K562 (cell line): Measurements from ENCODE around the gene CDRT15. TPM values are rescaled to one million over a fixed set of nuclear protein-coding genes. Genes with fewer than 3 reads are reported as not detected.

Experiments
- AFF1 ChIP-seq, 2 experiments: fragments of 450-650 bp; IDR thresholded peaks; 2 replicates each; pipeline ENCODE4 v1.6.1; 2018; ENCODE audit warnings: mild to moderate bottlenecking in 2 of 2, low read depth in 1 of 2; ENCODE audit not compliant: partially characterized antibody in 2 of 2
- BHLHE40 ChIP-seq: IDR thresholded peaks from 2 replicates; pipeline ENCODE4 v1.6.1; 2011; ENCODE audit warnings: low read length, improper control_type of control experiment
- CBFA2T2 ChIP-seq: fragments of 450-650 bp; conservative IDR thresholded peaks from 2 replicates; pipeline ENCODE4 v1.6.1; 2017; ENCODE audit warnings: mild to moderate bottlenecking
- CEBPG ChIP-seq, 3 experiments: fragments of 200-800 bp in 1 of 3; sonication (Bioruptor generic) in 1 of 3; sonication (generic) in 1 of 3; formaldehyde crosslinking in 1 of 3; IDR thresholded peaks in 2 of 3; conservative IDR thresholded peaks in 1 of 3; 2 replicates each; pipeline versions ENCODE4 v1.6.1 to v1.8.0; 2016 to 2022; ENCODE audit warnings: missing compliant biosample characterization in 2 of 3, missing genetic modification characterization in 2 of 3, mild to moderate bottlenecking in 1 of 3, missing genetic modification reagents in 1 of 3
- CHD1 ChIP-seq: fragments of 200-600 bp; sonication (generic); IDR thresholded peaks from one replicate; pipeline ENCODE4 v1.6.1; 2012; ENCODE audit warnings: mild to moderate bottlenecking, moderate library complexity, low read length, inconsistent platforms
- DMBX1 ChIP-seq: fragments of 250-450 bp; sonication (Bioruptor Pico); IDR thresholded peaks from 2 replicates; pipeline ENCODE4 v1.8.0; 2022; ENCODE audit warnings: inconsistent platforms, mild to moderate bottlenecking, moderate library complexity, borderline replicate concordance
- ILK ChIP-seq: fragments of 450-650 bp; IDR thresholded peaks from 2 replicates; pipeline ENCODE4 v1.6.1; 2016; ENCODE audit warnings: missing genetic modification characterization, low read depth, mild to moderate bottlenecking, missing compliant biosample characterization, moderate library complexity, borderline replicate concordance
- IRF1 ChIP-seq: sonication (generic); formaldehyde crosslinking; IDR thresholded peaks from 2 replicates; pipeline ENCODE4 v1.8.0; 2022; ENCODE audit warnings: missing genetic modification reagents, mild to moderate bottlenecking, borderline replicate concordance
- KDM2B ChIP-seq: fragments of 250-450 bp; sonication (Bioruptor Pico); IDR thresholded peaks from 2 replicates; pipeline ENCODE4 v1.8.0; 2021; ENCODE audit warnings: mild to moderate bottlenecking, moderate library complexity
- MBD2 ChIP-seq: sonication (generic); IDR thresholded peaks from 2 replicates; pipeline ENCODE4 v1.6.1; 2016; ENCODE audit warnings: low read depth, borderline replicate concordance
- MLX ChIP-seq, 2 experiments: fragments of 450-650 bp in 1 of 2; sonication (generic) in 1 of 2; formaldehyde crosslinking; conservative IDR thresholded peaks; 2 replicates each; pipeline versions ENCODE4 v1.4.0 to v1.8.1; 2020 to 2022; ENCODE audit warnings: mild to moderate bottlenecking in 1 of 2, missing genetic modification reagents in 1 of 2
- PML ChIP-seq: IDR thresholded peaks from 2 replicates; pipeline ENCODE4 v1.6.1; 2012; ENCODE audit warnings: low read length, inconsistent platforms
- PURB ChIP-seq: sonication (generic); formaldehyde crosslinking; IDR thresholded peaks from 2 replicates; pipeline ENCODE4 v1.9.0; 2021; ENCODE audit warnings: low read depth, mild to moderate bottlenecking, missing genetic modification reagents
- RBBP5 ChIP-seq: fragments of 200-600 bp; sonication (generic); IDR thresholded peaks from 2 replicates; pipeline ENCODE4 v1.6.1; 2012; ENCODE audit warnings: borderline replicate concordance, mild to moderate bottlenecking, low read length, control low read depth, inconsistent platforms; ENCODE audit not compliant: insufficient read depth, poor library complexity, severe bottlenecking
- SAP30 ChIP-seq: fragments of 200-600 bp; sonication (generic); IDR thresholded peaks from 2 replicates; pipeline ENCODE4 v1.6.1; 2012; ENCODE audit warnings: borderline replicate concordance, low read depth, mild to moderate bottlenecking, moderate library complexity, low read length, control low read depth, inconsistent platforms; ENCODE audit not compliant: insufficient read depth, poor library complexity, severe bottlenecking
- STAT5A ChIP-seq: IDR thresholded peaks from 2 replicates; pipeline ENCODE4 v1.6.1; 2012; ENCODE audit warnings: low read length, inconsistent platforms, borderline replicate concordance
- TCFL5 ChIP-seq: fragments of 250-450 bp; sonication (Bioruptor Pico); conservative IDR thresholded peaks from 2 replicates; pipeline ENCODE4 v1.6.1; 2021; ENCODE audit warnings: mild to moderate bottlenecking, moderate library complexity, matching md5 sums
- TEAD4 ChIP-seq, 2 experiments: sonication (generic) in 1 of 2; formaldehyde crosslinking in 1 of 2; IDR thresholded peaks; 2 replicates each; pipeline versions ENCODE4 v1.6.1 to v1.8.0; 2012 to 2022; ENCODE audit warnings: borderline replicate concordance in 1 of 2, inconsistent platforms in 1 of 2, low read length in 1 of 2, mild to moderate bottlenecking in 1 of 2, missing genetic modification reagents in 1 of 2
- TRIM28 ChIP-seq: fragments of 450-650 bp; IDR thresholded peaks from 2 replicates; pipeline ENCODE4 v1.6.1; 2017
- ZNF324 ChIP-seq: fragments of 250-450 bp; sonication (Bioruptor Pico); IDR thresholded peaks from 2 replicates; pipeline ENCODE4 v1.4.0; 2020; ENCODE audit warnings: mild to moderate bottlenecking
- ZNF551 ChIP-seq: fragments of 250-450 bp; sonication (Bioruptor Pico); IDR thresholded peaks from 2 replicates; pipeline ENCODE4 v1.5.0; 2021; ENCODE audit warnings: mild to moderate bottlenecking, moderate library complexity
- ZNF717 ChIP-seq: fragments of 250-450 bp; sonication (Bioruptor Pico); IDR thresholded peaks from 2 replicates; pipeline ENCODE4 v1.5.0; 2021
- ZNF76 ChIP-seq: fragments of 250-450 bp; sonication (Bioruptor Pico); IDR thresholded peaks from 2 replicates; pipeline ENCODE4 v1.4.0; 2020; ENCODE audit warnings: mild to moderate bottlenecking, moderate library complexity, borderline replicate concordance
- polyA plus RNA-seq, 8 experiments: library from polyadenylated mRNA; depleted of rRNA in 4 of 8; stranded (reverse) in 5 of 8; unstranded in 3 of 8; fragments of >200 nt; fragmentation: Nextera tagmentation in 2 of 8; fragmentation: Illumina TruSeq in 1 of 8; extraction: Ambion mirVana in 2 of 8; extraction: Trizol in 1 of 8; gene quantifications; 2 replicates each; pipeline versions ENCODE4 v1.2.1 to v1.2.3, GENCODE V29; 2011 to 2014; ENCODE audit warnings: inconsistent platforms in 1 of 8, missing spikeins in 1 of 8
- total RNA-seq, 7 experiments: library from RNA; depleted of rRNA in 6 of 7; stranded (reverse); fragments of >200 nt in 6 of 7; fragmentation: Illumina TruSeq in 2 of 7; extraction: Trizol in 2 of 7; gene quantifications; 2 replicates each; pipeline versions ENCODE4 v1.2.1 to v1.2.3, GENCODE V29; 2011 to 2021; ENCODE audit warnings: low replicate concordance in 1 of 7

The CDRT15 gene
- total and polyA plus RNA-seq, 9 of the 15 experiments (the other 6 are each of a cell fraction or from before 2014, with no cell fraction given), result not detected

GRCh38 chr17:14209215-14209614 lies 27.4 kb downstream of the CDRT15 start (continued):
- TF ChIP-seq STAT5A (no peak), PML (no peak), CHD1 (no peak), CBFA2T2 (peak; percentile 73), TCFL5 (CRISPR knock-in tag) (no peak), CEBPG (CRISPR knock-in tag; IDR thresholded peaks at IDR 0.05) (peak; percentile 93), CEBPG (tag; conservative IDR thresholded peaks at IDR 0.05 in 1 of 2, IDR thresholded peaks at IDR 0.05 in 1 of 2) (peak; percentile 91 to 97), ILK (tag) (no peak), PURB (no peak), ZNF324 (CRISPR knock-in tag) (no peak), KDM2B (CRISPR knock-in tag) (no peak), IRF1 (CRISPR knock-in tag) (no peak), ZNF76 (CRISPR knock-in tag) (no peak), TRIM28 (no peak), SAP30 (no peak), RBBP5 (no peak), BHLHE40 (peak; percentile 28; the same call in 1 of the 2 replicates), ZNF717 (CRISPR knock-in tag) (no peak), ZNF551 (CRISPR knock-in tag) (no peak), AFF1 (IDR thresholded peaks at IDR 0.05; ENCODE audit: low read depth in 1 of 2, partially characterized antibody in 2 of 2) (no peak), MBD2 (no peak), DMBX1 (CRISPR knock-in tag) (0 out of 2 replicates have a peak, but pooled peaks have one; percentile 13), TEAD4 (IDR thresholded peaks at IDR 0.05; ENCODE audit: low read length) (peak; percentile 87), TEAD4 (CRISPR knock-in tag; IDR thresholded peaks at IDR 0.05; ENCODE audit: borderline replicate concordance) (no peak), MLX (CRISPR knock-in tag; conservative IDR thresholded peaks at IDR 0.05) (no peak)
